Activated CD4-positive, CD25-positive, alpha-beta regulatory T cell treated with anti-CD3 and anti-CD28 coated beads, Interleukin-2, amount 50 U/mL, for 24 hours (primary cell): ENCODE measurements around the gene SPTBN4.
"Not testable (repeated sequence)": the region's sequence is repeated elsewhere in the genome, so short reads cannot be mapped to it uniquely, and the experiment has no call there.

Source experiments
- ATAC-seq, 2 donors: fragments of 150-1000 bp; cut with Tn5 transposase; one replicate each; pipeline ENCODE4 v1.10.0; 2021; ENCODE audit warnings: mild to moderate bottlenecking in 1 of 2, moderate library complexity in 1 of 2

Gene SPTBN4

GRCh38 chr19:40466985-40467734, at the start of gene SPTBN4:
Gene SPTBN4 (plus strand): TSS chr19:40467001. CDS start chr19:40472622, 5,621 bp downstream.
- ATAC-seq, result no peak

DNA sequence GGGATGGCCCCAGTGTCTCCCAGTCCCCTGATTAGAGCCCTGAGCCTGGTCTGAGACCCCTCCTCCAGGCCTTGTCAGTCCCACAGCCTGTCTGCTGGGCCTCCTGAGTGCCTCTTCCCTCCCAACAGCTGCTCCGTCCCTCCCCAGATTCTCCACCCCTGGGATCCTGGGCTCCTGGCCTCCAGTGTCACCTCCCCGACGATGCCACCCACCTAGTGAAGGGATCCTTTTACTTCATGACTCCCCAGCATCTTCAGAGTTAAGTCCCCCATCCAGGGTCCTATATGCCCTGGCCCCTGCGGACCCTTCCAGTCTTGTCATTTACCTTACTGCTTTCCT, 49.2 kb upstream of the SPTBN4 start:
- ATAC-seq, result no peak

- ATAC-seq, result no peak
Observed at GRCh38 chr19:40418040-40418439, 48.8 kb upstream of the SPTBN4 start.

GRCh38 chr19:40419066-40419612, 47.7 kb upstream of the SPTBN4 start:
- no peak for ATAC-seq

DNA sequence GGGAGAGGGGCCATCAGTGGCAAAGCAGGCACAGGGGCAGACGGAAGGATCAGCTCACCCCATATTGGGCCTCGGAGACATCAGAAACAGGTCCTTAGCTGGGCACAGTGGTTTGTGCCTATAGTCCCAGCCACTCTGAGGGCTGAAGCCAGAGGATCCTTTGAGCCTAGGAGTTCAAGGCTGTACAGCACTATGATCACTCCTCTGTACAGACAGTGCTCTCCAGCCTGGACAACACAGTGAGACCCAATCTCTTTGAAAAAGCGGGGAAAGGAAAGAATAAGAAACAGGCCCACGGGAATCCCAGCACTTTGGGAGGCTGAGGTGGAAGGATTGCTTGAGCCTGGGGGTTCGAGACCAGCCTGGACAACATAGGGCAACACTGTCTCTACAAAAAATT, 47.0 kb upstream of the SPTBN4 start:
- ATAC-seq, result no peak

DNA sequence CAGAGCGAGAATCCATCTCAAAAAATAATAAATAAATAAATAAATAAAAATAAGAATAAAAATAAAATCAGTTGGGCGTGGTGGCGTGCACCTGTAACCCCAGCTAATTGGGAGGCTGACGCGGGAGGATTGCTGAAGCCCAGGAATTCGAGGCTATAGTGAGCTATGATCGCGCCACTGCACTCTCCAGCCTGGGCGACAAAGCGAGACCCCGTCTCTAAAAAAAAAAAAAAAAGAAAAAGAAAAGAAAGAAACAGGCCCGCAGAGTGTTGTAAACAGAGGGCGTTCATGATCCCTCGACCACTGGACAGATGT, 46.4 kb upstream of the SPTBN4 start:
- ATAC-seq, result no peak

DNA sequence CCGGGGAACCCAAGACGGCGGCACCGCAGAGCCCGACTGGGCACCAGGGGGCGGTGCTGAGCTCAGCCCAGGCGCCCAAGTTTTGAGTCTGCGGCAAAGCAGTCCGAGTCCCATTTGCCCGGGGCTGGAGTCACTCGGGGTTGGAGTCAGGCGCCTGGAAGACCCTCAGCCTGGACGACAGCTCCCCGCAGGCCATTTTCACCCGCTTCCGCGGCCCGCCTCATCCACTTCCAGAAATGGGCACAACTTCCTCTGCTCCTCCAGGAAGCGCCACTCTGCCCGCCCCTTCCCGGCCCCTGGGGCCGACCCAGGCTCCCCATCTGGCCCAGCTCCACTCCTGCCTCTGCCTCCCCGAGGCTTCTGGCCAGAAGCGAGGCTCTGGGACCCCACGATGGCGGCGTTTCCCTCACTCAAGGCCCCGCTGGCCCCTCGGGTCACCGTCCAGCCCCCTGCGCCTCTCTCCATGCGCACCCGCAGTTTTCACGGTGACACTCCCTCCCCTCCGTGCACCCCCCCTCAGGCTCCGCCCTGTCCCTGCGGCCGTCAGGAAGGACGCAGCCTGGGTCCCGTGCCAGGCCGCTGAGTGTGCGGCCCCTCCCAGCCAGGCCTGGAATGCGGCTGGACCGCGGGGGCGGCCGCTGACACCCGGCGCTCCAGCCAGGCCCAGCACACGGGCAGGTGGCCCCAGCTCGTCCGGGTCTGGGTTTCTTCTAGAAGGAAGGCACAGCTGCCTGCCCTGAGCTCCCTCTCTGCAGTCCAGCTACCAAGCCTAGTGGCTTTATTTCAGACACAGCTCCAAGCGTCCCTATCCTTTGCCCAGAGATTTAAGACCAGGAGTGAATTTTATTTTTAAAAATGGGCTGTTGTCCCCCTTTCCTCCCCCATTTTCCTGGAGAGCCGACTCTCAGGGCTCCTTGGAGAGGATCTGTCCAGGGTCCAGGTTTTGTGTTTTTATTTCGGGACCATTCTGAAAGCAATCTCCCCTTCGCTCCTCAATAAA, 45.7 kb upstream of the SPTBN4 start:
- ATAC-seq, result peak; percentile 26 to 40

- no peak for ATAC-seq
Observed at GRCh38 chr19:40421993-40422747, 44.6 kb upstream of the SPTBN4 start.

GRCh38 chr19:40422748-40423566, 43.8 kb upstream of the SPTBN4 start:
- ATAC-seq, result no peak

DNA sequence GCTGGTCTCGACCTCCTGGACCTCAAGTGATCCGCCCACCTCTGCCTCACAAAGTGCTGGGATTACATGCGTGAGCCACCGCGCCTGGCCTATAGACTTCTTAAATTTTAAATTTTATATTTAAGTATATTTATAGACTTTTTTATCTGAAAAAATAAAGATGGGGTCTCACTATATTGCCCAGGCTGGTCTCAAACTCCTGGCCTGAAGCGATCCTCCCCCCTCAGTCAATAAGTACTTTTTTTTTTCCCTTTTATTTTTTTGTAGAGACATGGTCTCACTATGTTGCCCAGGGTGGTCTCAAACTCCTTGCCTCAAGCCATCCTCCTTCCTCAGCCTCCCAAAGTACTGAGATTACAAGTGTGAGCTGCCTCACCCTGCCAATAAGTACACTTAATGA, 42.9 kb upstream of the SPTBN4 start:
- no peak for ATAC-seq

- ATAC-seq, result no peak
Observed at GRCh38 chr19:40424637-40425449, 42.0 kb upstream of the SPTBN4 start.

DNA sequence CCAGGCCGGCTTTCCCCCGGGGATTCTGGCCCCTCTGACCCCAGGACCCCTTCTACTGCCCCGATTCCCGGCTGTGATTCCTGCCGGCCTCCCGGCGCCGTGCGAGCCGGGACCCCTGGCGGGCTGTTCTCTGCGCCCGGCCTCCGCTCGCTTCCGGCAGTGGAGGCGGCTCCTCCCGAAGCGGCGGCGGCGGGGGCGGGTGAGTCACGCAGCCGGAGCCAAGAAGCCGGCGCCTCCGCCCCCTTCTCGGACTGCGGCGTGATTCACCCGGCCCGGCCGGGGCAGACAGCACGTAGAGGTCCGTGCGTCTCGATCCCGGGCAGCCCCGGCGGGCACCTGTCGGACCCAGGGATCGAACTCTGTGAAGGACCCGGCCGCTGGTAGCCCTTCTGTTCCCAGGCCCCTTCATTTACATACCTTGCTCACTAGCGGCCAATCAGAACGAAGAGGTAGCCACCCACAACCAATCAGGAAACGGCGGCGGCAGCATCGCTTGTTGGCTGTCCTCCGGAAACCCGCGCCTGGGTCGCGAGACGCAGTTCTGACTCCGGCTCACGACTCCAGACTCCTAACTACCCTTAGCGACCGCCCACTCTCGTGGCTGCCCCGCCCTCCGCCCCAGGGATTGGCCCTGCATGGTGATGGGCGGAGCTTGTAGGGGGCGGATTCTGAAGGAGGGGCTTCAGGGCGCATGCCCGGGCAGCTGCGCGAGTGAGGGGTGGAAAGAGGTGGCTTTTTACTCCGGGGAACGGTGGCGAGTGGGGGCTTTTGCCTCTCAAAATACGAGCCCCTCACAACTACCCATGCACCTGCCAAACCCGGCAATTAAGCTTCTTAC, 41.1 kb upstream of the SPTBN4 start, which contains the start of gene SERTAD1:
Gene SERTAD1 (minus strand): TSS at position 543 of the 838 bp plus-strand sequence. CDS start 2,446 bp downstream, outside the sequence.
- ATAC-seq, result peak; percentile 94 to 95

DNA sequence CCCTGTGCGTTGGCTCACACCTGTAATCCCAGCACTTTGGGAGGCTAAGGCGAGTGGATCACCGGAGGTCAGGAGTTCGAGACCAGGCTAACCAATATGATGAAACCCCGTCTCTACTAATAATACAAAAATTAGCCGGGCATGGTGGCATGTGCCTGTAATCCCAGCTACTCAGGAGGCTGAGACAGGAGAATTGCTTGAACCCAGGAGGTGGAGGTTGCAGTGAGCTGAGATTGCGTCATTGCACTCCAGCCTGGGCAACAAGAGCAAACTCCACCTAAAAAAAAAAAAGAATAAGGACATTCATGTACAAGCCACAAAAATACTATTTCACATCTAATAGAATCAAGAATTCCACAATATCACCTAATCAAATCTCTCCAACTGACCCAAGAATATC, 38.6 kb upstream of the SPTBN4 start:
- not testable (repeated sequence) for ATAC-seq

- not testable (repeated sequence) for ATAC-seq
Observed at GRCh38 chr19:40430242-40430641, 36.6 kb upstream of the SPTBN4 start.

GRCh38 chr19:40431698-40432097, 35.1 kb upstream of the SPTBN4 start:
- ATAC-seq, result no peak

- ATAC-seq, result not testable (repeated sequence)
Observed at GRCh38 chr19:40432760-40433159, 34.0 kb upstream of the SPTBN4 start.

GRCh38 chr19:40433391-40434216, 33.2 kb upstream of the SPTBN4 start:
- ATAC-seq, result peak; percentile 83 to 87

DNA sequence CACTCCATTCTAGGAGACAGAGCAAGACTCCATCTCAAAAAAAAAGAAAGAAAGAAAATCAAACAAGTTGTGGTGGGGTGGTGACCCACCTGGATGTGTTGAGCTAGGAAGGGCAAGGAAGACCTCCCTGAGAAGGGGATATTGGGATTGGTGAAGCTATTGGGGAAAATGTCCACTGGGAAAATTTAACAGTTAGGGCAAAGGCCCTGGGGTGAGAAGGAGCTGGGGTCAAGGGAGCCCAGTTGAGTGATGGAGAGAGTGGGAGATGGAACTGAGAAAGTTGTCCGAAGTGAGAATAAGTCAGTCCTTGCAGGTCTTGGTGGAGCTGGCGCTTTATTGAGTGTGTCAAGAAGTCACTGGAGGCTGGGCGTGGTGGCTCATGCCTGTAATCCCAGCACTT, 28.5 kb upstream of the SPTBN4 start:
- no peak for ATAC-seq

DNA sequence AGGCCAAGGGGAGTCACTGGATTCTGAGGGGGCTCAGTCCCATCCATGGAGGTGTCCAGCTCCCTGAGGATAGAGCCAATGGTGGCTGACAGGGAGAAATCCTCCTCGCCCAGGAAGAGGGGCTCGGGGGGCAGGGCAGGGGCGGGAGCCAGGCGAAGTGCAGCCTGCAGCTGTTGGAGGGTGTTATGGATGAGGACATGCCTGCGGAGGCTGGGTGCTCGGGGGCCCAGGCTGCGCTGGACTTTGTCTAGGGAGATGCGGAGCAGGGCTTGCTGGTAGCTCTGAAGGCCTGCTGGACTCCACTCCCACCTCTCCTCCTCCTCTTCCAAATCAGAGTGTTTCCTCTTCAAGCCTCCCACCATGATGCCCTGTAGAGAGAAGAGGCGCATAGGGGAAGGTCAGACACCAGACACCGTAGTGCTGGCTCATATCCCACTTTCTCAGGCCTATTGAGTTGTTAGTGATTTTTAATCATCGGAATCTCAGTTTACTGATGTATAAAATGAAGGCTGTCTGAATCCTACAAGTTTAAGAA, 25.0 kb upstream of the SPTBN4 start:
- no peak for ATAC-seq
